NCI-H748 (cell line): ENCODE data around the gene WHRN.

ENCODE experiments used
- DNase-seq: peaks from one replicate; lab custom pipeline; 2025; ENCODE audit not compliant: unreplicated experiment; lab: John Stamatoyannopoulos, UW

The WHRN gene

DNA sequence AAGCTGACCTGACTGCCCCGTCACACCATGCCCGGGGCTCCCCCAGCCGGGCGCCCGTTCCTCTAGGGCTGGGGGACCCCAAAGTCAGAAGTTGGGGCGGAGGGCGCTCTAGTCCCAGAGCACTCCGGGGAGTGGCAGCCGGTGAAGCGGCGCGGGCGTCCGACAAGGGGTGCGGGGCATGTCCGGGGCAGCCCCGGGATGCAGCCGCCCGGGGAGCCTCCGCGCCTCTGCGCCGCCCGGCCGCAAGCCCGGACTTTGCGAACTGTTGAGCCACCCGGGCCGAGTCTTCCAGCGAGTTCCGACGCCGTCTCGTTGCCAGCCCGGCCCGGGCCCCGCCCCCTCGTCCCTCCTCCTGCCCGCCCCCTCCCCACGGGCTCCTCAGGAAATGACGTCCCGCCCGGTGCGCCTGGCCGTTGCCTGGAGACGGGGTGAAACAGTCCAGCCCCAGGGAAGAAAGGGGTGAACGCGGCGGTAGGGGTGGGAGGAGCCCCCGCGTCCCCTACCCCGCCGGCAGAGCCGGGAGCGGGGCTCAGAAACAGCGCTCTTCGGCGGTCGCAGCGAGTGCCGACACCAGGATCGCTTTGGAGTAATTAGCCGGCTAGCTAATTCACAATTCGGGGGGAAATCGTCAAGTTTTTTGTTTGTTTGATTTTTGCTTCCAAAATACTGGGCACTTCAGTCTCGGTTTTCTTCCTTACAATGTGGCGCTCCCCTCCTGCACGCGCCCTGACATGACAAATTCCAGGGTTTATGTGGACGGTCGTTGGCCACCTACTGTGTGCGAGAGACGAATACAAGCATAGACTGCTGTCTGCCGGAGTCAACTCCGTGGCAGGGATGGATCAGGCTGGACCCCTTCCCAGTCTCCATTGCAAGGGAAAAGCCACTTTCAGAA is at the start of gene WHRN:
WHRN (minus strand) TSS at position 287 of the 895 bp plus-strand sequence. CDS start 672 bp downstream, outside the sequence.
- peak; percentile 97 for DNase-seq

DNA sequence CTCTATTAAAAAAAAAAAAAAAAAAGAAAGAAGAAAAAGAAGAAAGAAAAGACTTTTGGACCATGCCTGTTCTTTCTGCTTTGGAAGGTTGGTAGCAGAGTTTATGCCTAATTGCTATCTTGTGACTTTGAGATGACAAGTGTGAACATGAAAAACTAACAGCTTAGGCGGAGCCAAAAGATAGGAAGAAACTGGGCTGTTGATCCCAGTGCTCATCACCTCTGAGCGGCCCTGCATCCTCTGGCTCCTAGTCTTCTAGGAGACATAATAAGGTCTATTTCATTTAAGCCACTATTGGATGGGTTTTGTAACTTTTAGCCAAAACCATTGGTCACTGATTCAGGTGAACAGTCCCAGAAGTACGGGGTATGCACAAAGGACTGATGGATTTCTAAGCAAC is 47.9 kb upstream of the WHRN start:
- no peak for DNase-seq

DNA sequence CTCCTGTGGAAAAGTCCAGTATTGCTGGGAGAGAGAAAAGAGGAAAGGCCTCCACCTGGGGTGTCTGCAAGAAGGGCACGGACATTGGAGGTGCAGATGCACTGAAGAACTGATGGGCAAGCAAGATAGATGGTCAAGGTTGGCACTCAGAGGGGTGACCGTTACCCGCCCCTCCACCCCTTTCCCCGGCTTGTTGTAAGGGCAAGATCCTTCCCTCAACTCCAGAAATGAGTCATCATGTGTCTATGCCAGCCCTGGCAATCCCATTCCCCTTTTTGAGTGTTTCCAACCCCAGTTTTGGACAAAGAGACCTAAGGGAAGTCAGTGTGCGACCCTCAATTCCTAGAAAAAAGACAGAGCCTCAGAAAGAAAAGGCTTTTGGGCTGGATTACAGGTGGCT is 47.4 kb upstream of the WHRN start:
- DNase-seq: no peak

DNA sequence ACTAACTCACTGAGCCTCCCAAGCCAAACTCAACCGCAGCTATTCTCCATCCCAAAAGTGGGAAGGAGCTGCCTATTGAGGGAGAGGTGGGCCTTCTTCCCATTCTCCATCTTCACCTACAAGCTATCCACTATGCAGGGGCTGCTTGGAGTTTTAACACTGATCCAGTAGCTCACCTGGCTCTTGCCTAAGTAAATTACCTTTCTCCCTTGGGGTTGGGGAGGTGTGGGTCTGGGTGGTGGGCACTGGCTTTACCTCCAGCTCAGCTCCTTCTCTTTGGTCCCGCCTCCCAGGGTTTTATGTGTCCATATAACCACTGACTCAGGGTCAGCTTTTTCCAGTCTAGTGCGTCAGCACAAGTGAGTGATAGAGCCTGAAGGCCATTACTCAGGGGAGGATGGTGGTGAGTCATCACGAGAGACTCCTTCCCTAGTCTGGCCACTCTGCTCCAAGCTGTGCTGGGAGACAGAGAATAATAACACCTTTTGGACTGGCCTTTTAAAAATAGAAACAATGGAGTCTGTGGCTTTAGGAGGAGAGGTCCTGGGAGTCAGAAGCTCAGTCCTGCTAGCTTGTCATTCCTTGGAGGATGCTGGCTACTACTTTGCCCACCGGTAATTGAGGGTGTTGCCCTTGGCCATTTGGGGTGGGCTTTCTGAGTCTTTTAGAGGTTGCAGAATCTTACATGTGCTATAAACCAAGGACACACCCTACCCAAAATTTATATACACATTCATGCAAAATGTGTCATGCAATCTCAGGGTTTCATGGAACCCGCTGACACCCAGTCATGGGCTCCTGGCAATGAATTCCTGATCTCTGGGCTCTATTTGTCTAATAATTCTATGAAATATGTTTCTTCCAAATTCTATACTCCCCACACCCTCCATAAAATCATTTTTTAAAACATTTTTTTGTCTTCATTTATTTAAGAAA is 46.7 kb upstream of the WHRN start:
- DNase-seq: no peak

DNA sequence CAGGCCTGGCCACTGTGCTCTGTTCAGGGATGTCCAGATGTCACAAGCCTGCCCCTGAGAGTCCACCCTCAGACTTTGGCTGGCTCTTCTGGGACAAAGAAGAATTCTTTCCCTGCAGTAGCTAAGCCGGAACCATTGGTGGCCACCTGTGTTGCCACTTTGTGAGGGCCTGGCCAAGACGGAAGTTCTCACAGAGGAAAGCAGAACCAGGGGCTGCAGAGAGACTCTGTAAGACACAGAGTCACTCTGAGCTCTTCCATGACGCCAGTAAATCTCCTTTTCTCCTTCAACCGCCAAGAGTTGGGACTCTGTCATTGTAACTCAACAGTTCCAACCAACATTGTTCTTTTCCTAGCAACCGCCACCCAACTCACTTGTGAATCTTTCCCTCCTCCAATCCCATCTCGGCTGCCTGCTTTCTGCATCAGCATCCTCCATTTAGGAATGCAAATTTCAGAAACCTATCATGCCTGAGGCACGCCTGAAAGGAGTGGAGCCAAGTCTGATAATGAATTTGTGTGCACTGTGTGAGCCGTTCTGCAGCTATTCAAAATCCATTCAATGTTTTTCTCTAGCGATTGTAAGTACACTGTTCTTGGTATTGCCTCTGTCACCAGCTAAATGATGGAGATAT is 44.5 kb upstream of the WHRN start:
- DNase-seq: no peak

DNA sequence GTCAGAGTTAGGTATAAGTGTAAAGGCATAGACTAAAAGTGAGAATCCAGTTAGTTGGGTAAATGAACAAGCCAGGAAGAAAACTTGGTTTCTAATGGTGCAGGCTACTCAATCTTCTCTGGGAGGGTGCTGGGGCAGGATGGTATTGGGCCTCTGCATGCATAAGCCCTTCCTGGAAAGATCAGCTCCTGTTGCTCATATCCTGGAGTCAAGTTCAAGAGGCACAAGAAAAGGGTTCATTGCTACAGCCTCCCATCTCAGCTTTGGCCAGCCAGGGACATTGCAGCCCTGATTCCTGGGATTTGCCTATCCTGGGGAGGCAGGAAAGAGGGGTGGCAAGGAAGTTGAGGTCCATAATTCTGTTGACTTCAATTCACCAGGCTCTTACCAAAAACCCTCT is 41.6 kb upstream of the WHRN start:
- no peak for DNase-seq

DNA sequence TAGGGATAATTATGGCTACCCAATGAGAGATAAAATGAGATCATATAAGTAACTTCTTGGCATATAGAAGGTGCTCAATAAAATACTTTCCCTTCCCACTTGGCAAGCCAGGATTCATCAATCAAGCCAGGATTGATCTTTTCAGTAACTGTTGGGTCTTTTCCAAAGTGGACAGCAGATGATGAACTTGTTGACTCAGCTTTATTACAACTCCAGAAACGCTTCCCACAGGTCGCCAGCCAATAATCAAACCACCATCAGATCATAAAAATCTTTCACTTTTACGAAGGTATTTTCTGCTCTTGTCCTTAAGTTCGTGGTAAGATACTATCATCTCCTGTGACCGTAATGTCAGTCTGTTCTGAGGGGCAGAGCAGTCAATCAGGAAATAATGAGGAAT is 39.8 kb upstream of the WHRN start:
- no peak for DNase-seq

DNA sequence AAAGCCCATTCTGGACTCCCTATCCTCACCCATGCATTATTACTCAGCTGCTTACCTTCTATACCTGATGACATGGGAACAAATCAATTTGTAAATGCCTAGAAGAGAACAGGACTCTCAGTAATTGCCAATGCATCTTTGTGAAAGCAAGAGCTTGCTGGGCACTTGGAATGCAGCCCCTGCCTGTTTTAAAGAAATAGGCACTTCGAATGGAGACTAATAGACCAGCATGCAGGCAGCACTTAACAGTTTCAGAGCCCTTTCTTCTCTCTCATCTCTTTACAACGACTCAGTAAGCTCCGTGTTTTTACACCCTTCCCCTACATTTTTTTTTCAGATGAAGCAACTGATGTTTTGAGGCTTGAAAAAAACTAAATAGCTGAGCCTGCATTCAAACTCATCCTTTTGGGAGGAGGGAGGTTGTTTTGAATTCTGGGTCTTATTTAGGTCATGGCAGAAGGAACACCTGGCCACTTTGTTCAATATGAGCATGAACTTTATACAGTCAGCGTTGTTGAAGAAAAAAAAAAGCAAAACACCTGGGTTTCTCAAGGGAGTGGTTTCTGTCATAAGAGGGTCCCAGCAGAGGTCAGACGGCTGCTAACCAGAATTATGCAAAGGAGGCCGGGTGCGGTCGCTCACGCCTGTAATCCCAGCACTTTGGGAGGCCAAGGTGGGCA is 34.6 kb upstream of the WHRN start:
- no peak for DNase-seq

DNA sequence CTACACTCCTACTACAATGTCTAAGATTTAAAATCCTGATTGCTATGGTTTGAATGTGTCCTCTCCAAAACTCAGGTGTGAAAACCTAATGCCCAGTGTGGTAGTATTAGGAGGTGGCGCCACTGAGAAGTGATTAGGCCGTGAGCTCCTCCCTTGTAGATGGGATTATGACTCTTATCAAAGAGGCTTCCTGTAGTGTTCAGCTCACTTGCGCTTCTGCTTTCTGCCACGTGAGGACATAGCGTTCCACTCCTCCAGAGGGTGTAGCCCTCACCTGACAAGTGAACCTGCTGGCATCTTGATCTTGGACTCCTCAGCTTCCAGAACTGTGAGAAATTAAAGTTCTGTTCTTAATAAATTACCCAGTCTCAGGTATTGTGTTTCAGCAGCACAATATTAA is 33.0 kb upstream of the WHRN start:
- peak; percentile 31 for DNase-seq

DNA sequence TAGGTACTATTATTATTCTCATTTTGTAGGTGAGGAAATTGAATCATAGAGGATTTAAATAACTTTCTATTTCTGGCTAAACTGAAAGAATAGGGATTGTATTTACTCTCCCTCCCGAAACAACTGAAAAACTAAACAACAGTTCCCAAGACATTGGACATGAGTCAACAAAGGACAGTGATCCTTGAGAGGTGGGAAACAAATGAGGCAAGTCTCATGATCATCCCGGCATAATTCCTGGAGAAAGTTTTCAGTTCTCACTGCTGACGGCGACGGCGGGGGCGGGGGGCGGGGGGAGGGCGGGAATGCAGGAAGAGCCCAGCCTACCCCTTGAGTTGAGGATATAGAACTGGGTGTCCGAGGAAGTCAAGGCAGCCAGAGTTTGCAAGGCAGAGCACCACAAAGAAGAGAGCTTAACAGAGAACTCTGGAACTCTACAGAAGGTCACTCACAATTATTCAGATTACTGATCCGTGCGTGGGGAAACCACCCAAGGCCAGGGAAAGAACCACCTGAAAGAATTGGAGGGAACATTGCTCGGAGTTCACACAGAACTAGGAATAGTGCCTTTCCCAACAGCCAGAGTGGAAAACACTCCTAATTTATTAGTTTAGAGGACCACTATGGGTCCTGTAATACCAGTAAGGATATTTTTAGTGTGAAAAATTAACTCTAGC is 27.4 kb upstream of the WHRN start:
- DNase-seq: no peak

DNA sequence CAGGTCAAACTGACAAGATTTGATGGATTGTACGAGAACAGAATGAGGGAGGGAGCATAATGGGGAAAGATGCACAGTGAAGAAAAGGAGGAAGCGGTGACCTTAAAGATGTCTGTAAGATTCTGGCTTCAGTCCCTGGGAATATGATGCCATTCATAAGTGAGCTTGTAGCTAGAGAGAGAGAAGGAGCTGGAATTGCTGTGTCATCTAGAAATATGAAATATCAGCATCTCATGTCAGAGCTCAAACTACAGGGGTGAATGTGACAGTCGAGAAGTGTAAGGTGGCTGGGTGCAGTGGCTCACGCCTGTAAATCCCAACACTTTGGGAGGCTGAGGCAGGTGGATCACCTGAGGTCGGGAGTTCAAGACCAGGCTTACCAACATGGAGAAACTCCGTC is 24.0 kb upstream of the WHRN start:
- no peak for DNase-seq

DNA sequence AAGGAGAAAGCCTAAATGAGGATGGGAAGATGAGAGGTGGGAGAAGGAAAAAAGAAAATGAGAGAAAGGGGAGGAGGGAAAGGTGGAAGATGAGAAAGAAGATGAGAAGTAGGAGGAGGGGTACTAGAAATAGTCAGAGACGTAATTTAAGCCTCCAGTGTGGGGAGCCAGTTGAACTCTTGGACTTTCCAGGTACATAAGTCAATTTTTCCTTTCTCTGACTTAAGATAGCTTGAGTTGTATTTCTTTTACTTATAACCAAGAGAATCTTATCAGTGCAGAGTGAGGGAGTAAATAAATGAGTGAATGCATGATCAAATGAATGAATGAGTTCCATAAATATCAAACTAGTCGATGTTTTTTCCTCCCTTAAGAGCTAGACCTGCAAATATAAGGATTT is 21.5 kb upstream of the WHRN start:
- no peak for DNase-seq

DNA sequence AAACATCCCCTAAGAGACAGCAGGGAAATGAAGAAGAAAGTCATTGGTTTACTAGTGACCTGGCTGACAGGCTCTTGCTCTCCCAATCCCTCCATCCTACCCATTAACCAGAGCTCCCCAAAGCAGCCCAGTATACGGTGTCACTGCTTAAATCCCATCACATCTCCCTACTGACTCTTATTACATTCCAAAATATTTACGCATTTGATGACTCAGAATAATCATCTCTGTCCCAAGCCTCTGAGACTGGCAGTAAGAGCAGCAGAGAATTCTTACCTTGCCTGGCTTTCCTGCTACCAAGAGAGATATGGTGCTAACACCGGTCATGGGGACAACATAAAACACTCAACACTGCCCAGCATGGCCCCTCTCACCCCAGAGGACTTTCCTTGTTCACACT is 20.2 kb upstream of the WHRN start:
- DNase-seq: no peak

DNA sequence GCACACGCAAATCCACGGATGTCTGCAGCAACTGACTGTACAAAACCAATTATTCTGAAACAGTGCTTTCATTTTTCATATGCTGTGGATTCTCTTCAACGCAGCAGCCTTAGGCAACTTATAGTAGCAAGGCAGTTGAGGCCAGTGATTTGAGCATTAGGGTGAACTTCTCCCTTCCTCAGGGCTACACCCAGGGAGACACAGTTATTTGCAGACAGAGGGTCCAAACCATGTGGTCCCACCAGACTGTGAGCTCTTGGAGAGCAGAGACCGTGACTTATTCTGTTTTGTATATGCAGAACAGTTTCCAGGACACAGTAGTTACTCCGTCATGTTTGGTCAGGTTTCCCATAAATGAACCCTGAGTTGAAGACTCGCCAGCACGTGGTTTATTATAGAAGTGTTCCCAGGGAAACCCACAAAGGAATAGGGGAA is 19.0 kb upstream of the WHRN start:
- no peak for DNase-seq

DNA sequence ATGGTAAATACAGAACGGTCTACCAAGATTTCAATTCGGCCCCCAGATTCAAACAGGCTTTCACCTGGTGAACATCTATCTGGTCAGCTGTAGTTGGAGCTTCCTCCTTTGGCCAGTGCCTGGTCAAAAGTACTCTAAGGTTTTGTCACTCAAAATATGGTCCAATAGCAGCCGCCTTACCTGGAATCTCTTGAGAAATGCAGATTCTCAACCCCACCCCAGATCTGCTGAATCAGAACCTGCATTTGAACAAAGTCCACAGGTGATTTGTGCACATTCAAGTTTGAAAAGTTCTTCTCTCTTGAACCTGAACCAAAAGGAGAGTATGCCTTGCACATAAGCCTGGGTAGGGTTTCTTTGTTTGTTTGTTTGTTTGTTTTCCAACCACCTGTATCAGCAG is 17.6 kb upstream of the WHRN start:
- DNase-seq: no peak

DNA sequence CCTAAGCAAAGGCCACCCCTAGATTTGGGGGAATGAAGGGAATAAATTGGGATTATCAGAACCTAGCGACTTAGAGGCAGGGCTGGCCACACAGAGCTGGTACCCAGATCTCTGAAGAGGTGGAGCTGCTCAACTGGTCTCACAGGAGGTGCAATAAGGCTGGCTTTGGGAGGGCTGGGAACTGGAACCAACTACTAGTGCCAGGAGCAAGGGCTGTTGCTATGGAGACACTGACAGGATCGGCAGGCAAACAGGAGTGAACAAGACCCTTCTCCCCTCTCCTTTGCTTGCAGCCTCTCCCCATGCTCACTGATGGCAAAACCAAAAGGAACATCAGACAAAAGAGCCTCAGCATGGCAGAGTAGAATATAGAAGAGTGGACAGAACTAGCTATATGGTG is 17.0 kb upstream of the WHRN start:
- peak; percentile 66 for DNase-seq

DNA sequence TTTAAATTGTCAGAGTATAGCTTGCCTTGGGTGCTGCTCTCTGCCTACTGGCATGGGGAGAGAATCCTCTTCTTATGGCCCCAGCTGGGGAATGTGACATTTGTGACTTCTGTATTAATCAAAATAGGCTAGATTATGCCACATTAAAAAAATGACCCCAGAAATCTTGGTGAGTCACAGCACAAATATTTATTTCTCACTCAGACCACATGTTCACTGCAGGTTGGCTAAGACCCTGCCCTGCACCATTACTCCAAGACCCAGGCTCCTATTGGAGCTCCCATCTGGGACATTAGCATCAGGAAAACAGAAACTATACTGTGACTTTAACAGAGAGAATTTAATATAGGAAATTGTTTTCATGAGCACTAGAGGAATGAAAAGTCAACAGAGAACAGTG is 16.6 kb upstream of the WHRN start:
- DNase-seq: no peak

DNA sequence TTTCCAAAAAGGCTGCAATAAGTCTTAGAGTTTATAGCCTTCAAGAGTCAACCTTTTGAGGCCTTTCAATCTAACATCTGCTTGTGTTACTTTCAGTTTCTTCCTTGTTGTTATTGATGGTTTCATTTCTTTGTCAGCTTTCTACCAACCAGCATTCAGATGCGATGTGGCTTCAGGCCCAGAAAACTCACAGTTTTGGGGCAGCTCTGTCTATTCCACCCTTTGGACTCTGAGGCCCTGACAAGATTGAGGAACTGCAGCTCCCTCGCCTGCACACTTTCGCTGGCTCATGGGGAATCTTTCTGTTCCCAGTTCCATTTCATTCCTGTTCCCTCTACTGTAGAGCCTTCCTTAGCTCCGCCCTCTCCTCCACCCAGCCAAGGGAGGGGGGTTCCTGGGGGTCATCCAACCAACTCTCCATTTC is 13.3 kb upstream of the WHRN start:
- DNase-seq: no peak

DNA sequence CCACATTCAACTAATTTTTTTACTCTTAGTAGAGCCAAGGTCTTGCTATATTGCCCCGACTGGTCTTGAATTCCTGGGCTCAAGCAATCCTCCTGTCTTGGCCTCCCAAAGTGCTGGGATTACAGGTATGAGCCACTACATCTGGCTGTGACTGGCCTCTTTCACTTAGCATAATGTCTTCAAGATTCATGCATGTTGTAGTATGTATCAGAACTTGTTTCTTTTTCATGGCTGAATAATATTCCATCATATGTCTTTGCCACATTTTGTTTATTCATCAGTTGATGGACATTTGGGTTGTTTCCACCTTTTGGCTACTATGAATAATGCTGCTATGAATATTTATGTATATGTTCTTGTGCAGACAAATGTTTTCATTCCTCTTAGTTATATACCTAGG is 12.8 kb upstream of the WHRN start:
- no peak for DNase-seq

DNA sequence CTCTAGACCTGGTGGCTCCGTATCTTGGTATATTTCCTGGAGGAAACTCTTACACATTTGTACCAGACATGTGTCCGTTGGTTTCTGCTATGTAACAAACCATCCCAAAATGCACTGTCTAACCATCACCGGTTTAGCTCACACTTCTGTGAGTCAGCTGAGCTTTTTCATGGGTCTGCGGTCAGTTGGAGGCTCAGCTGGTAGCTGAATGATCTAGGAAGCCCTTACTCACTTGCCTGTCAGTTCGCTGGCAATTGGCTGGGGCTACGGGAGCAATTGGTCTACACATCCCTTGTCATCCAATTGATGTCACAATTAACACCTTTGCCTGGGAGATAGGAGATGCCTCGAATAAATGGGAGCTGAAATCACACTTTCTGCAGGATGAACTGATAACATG is 11.6 kb upstream of the WHRN start:
- no peak for DNase-seq
